Liver (tissue), 9 donors: ENCODE results near the gene PLCB1. TPM values are rescaled to one million over a fixed set of nuclear protein-coding genes. Genes with fewer than 3 reads are reported as not detected.

Experiments
- DNase-seq: peaks from one replicate; pipeline ENCODE4 v3.0.0-alpha.2; 2017; ENCODE audit warnings: low spot score
- H3K27ac ChIP-seq, 2 donors: one replicate each; pipeline ENCODE4 v1.7.0; 2013; ENCODE audit warnings: inconsistent platforms in 2 of 2, low read length in 2 of 2, control low read depth in 1 of 2, low read depth in 1 of 2, mild to moderate bottlenecking in 1 of 2
- H3K27me3 ChIP-seq, 4 donors: one replicate each; pipeline versions ENCODE4 v1.6.1 to v1.7.0; 2013; ENCODE audit warnings: low read length in 3 of 4, inconsistent platforms in 1 of 4, mild to moderate bottlenecking in 1 of 4, moderate library complexity in 1 of 4; ENCODE audit not compliant: control insufficient read depth in 4 of 4, insufficient read depth in 4 of 4
- H3K36me3 ChIP-seq, 4 donors: one replicate each; pipeline versions ENCODE4 v1.6.1 to v1.7.0; 2013; ENCODE audit warnings: low read length in 3 of 4, mild to moderate bottlenecking in 3 of 4, low read depth in 1 of 4, moderate library complexity in 1 of 4; ENCODE audit not compliant: control insufficient read depth in 4 of 4, insufficient read depth in 3 of 4
- H3K4me1 ChIP-seq, 4 donors: one replicate each; pipeline versions ENCODE4 v1.6.1 to v1.7.0; 2013; ENCODE audit warnings: low read length in 3 of 4, mild to moderate bottlenecking in 3 of 4, moderate library complexity in 1 of 4; ENCODE audit not compliant: control insufficient read depth in 4 of 4, insufficient read depth in 4 of 4
- H3K4me3 ChIP-seq, 3 donors: one replicate each; pipeline versions ENCODE4 v1.6.1 to v1.7.0; 2013; ENCODE audit warnings: low read length in 3 of 3, control low read depth in 1 of 3, low read depth in 1 of 3, mild to moderate bottlenecking in 1 of 3
- H3K9ac ChIP-seq, 2 donors: one replicate each; pipeline ENCODE4 v1.7.0; 2013; ENCODE audit warnings: low read length in 2 of 2, mild to moderate bottlenecking in 2 of 2, moderate library complexity in 2 of 2, control low read depth in 1 of 2, low read depth in 1 of 2
- H3K9me3 ChIP-seq, 4 donors: one replicate each; pipeline versions ENCODE4 v1.6.1 to v1.7.0; 2013; ENCODE audit warnings: low read length in 3 of 4; ENCODE audit not compliant: control insufficient read depth in 4 of 4
- EGR1 ChIP-seq, 2 donors: IDR thresholded peaks; 2 replicates each; pipeline ENCODE4 v1.6.1; 2016 to 2018; ENCODE audit warnings: antibody characterized with exemption in 2 of 2, low read depth in 2 of 2
- FOXA1 ChIP-seq: IDR thresholded peaks from 2 replicates; pipeline ENCODE4 v1.6.1; 2016; ENCODE audit warnings: antibody characterized with exemption
- FOXA2 ChIP-seq: IDR thresholded peaks from 2 replicates; pipeline ENCODE4 v1.6.1; 2016; ENCODE audit warnings: antibody characterized with exemption
- GABPA ChIP-seq, 2 donors: IDR thresholded peaks in 1 of 2; conservative IDR thresholded peaks in 1 of 2; 2 replicates each; pipeline ENCODE4 v1.6.1; 2016; ENCODE audit warnings: antibody characterized with exemption in 2 of 2, mild to moderate bottlenecking in 1 of 2, moderate library complexity in 1 of 2
- HNF4A ChIP-seq, 2 donors: conservative IDR thresholded peaks; 2 replicates each; pipeline ENCODE4 v1.6.1; 2016; ENCODE audit warnings: antibody characterized with exemption in 2 of 2, mild to moderate bottlenecking in 2 of 2
- HNF4G ChIP-seq: IDR thresholded peaks from 2 replicates; pipeline ENCODE4 v1.6.1; 2016; ENCODE audit warnings: antibody characterized with exemption
- JUND ChIP-seq, 2 donors: IDR thresholded peaks; 2 replicates each; pipeline ENCODE4 v1.6.1; 2016; ENCODE audit warnings: antibody characterized with exemption in 2 of 2
- NR2F2 ChIP-seq: IDR thresholded peaks from 2 replicates; pipeline ENCODE4 v1.6.1; 2016; ENCODE audit warnings: antibody characterized with exemption
- RAD21 ChIP-seq, 2 donors: IDR thresholded peaks; 2 replicates each; pipeline ENCODE4 v1.6.1; 2016; ENCODE audit warnings: antibody characterized with exemption in 2 of 2, mild to moderate bottlenecking in 2 of 2
- RXRA ChIP-seq, 2 donors: IDR thresholded peaks; 2 replicates each; pipeline ENCODE4 v1.6.1; 2017 to 2018; ENCODE audit warnings: antibody characterized with exemption in 2 of 2, mild to moderate bottlenecking in 1 of 2
- SP1 ChIP-seq: IDR thresholded peaks from 2 replicates; pipeline ENCODE4 v1.6.1; 2018; ENCODE audit warnings: antibody characterized with exemption, mild to moderate bottlenecking
- TAF1 ChIP-seq: conservative IDR thresholded peaks from 2 replicates; pipeline ENCODE4 v1.6.1; 2016; ENCODE audit warnings: antibody characterized with exemption, mild to moderate bottlenecking
- YY1 ChIP-seq: IDR thresholded peaks from 2 replicates; pipeline ENCODE4 v1.6.1; 2016; ENCODE audit warnings: antibody characterized with exemption, mild to moderate bottlenecking
- WGBS: extraction: QIAGEN DNeasy Blood & Tissue Kit; methylation state at CpG from one replicate; pipeline ENCODE4 v1.1.7; 2013; 5-methylcytosine and 5-hydroxymethylcytosine counted together
- polyA plus RNA-seq, 2 donors: library from polyadenylated mRNA; stranded (reverse) in 1 of 2; unstranded in 1 of 2; fragments of 200-250 nt in 1 of 2; fragments of >200 nt in 1 of 2; fragmentation: Nextera tagmentation in 1 of 2; extraction: Ambion mirVana in 1 of 2; gene quantifications; one replicate each; pipeline versions ENCODE4 v1.2.1 to v1.2.3, GENCODE V29; 2013 to 2015
- total RNA-seq, 2 donors: library from RNA; depleted of rRNA; stranded (reverse); fragments of >200 nt; gene quantifications; one replicate each; pipeline ENCODE4 v1.2.3, GENCODE V29; 2014
- TF ChIP-seq, protein P1 (sequence below): fragments of 150-350 bp; IDR thresholded peaks from 2 replicates; pipeline ENCODE4 v1.5.1; 2017; ENCODE audit warnings: improper control_type of control experiment, low read depth, low read length; ENCODE audit not compliant: missing input control
- TF ChIP-seq, protein P2 (sequence below): IDR thresholded peaks from 2 replicates; pipeline ENCODE4 v1.6.1; 2016; ENCODE audit warnings: antibody characterized with exemption, mild to moderate bottlenecking
- TF ChIP-seq, protein P3 (sequence below): IDR thresholded peaks from 2 replicates; pipeline ENCODE4 v1.6.1; 2016; ENCODE audit warnings: antibody characterized with exemption
- TF ChIP-seq, protein P4 (sequence below): IDR thresholded peaks from 2 replicates; pipeline ENCODE4 v1.6.1; 2016; ENCODE audit warnings: antibody characterized with exemption
- TF ChIP-seq, protein P5 (sequence below): IDR thresholded peaks from 2 replicates; pipeline ENCODE4 v1.6.1; 2016; ENCODE audit warnings: antibody characterized with exemption
- donor health status: healthy.
- donor health status: healthy.
- donor health status: healthy.
- donor health status: healthy.
- donor health status: healthy.

PLCB1 gene
- total and polyA plus RNA-seq, 4 donors = 3.7 to 13.5 (median 5.9) TPM

DNA sequence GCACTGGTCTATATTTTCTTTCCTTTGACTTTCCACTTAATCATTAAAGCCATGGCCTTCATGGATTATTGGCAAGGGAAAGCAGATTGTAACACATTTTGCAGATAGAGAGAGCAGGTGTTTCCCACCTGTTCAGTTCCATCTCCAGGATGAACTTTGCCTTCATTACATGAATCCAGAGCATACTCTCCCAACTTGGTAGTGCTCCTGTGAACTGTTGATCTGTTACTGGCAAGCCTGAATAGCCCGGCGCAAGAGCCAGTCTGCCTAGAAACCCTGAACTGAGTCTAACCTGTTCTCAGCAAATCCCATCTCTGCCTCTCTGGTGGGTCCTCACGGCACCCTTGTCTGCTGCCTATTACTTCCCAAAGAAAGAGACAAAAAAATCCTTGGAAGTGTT is 210.3 kb downstream of the PLCB1 start:
- peaks cover 0 to 2% (median under 1%) of the 10 kb centered on the region in 4 donors for H3K4me1 ChIP-seq
- H3K27me3 ChIP-seq = no peaks in the 10 kb centered on the region
- H3K27ac ChIP-seq = no peak overlapping the region
- H3K9ac ChIP-seq = no peak overlapping the region
- 60% methylated on average over 3 of the region's 3 CpGs for WGBS
- no peak for DNase-seq
- no peaks in the 10 kb centered on the region for H3K36me3 ChIP-seq
- H3K9me3 ChIP-seq = no peaks in the 10 kb centered on the region
- H3K4me3 ChIP-seq = no peak overlapping the region
- TF ChIP-seq SP1 = no peak
- TF ChIP-seq, protein P1, sequence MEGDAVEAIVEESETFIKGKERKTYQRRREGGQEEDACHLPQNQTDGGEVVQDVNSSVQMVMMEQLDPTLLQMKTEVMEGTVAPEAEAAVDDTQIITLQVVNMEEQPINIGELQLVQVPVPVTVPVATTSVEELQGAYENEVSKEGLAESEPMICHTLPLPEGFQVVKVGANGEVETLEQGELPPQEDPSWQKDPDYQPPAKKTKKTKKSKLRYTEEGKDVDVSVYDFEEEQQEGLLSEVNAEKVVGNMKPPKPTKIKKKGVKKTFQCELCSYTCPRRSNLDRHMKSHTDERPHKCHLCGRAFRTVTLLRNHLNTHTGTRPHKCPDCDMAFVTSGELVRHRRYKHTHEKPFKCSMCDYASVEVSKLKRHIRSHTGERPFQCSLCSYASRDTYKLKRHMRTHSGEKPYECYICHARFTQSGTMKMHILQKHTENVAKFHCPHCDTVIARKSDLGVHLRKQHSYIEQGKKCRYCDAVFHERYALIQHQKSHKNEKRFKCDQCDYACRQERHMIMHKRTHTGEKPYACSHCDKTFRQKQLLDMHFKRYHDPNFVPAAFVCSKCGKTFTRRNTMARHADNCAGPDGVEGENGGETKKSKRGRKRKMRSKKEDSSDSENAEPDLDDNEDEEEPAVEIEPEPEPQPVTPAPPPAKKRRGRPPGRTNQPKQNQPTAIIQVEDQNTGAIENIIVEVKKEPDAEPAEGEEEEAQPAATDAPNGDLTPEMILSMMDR = no peak
- no peak for TF ChIP-seq GABPA (IDR thresholded peaks at IDR 0.05 in 1 of 2, conservative IDR thresholded peaks at IDR 0.05 in 1 of 2)
- TF ChIP-seq TAF1 = no peak
- TF ChIP-seq JUND (IDR thresholded peaks at IDR 0.05) = no peak
- TF ChIP-seq, protein P2, sequence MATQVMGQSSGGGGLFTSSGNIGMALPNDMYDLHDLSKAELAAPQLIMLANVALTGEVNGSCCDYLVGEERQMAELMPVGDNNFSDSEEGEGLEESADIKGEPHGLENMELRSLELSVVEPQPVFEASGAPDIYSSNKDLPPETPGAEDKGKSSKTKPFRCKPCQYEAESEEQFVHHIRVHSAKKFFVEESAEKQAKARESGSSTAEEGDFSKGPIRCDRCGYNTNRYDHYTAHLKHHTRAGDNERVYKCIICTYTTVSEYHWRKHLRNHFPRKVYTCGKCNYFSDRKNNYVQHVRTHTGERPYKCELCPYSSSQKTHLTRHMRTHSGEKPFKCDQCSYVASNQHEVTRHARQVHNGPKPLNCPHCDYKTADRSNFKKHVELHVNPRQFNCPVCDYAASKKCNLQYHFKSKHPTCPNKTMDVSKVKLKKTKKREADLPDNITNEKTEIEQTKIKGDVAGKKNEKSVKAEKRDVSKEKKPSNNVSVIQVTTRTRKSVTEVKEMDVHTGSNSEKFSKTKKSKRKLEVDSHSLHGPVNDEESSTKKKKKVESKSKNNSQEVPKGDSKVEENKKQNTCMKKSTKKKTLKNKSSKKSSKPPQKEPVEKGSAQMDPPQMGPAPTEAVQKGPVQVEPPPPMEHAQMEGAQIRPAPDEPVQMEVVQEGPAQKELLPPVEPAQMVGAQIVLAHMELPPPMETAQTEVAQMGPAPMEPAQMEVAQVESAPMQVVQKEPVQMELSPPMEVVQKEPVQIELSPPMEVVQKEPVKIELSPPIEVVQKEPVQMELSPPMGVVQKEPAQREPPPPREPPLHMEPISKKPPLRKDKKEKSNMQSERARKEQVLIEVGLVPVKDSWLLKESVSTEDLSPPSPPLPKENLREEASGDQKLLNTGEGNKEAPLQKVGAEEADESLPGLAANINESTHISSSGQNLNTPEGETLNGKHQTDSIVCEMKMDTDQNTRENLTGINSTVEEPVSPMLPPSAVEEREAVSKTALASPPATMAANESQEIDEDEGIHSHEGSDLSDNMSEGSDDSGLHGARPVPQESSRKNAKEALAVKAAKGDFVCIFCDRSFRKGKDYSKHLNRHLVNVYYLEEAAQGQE = no peak
- TF ChIP-seq RAD21 (IDR thresholded peaks at IDR 0.05) = no peak
- no peak for TF ChIP-seq FOXA2
- TF ChIP-seq, protein P3, sequence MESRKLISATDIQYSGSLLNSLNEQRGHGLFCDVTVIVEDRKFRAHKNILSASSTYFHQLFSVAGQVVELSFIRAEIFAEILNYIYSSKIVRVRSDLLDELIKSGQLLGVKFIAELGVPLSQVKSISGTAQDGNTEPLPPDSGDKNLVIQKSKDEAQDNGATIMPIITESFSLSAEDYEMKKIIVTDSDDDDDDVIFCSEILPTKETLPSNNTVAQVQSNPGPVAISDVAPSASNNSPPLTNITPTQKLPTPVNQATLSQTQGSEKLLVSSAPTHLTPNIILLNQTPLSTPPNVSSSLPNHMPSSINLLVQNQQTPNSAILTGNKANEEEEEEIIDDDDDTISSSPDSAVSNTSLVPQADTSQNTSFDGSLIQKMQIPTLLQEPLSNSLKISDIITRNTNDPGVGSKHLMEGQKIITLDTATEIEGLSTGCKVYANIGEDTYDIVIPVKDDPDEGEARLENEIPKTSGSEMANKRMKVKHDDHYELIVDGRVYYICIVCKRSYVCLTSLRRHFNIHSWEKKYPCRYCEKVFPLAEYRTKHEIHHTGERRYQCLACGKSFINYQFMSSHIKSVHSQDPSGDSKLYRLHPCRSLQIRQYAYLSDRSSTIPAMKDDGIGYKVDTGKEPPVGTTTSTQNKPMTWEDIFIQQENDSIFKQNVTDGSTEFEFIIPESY = no peak
- TF ChIP-seq HNF4A (conservative IDR thresholded peaks at IDR 0.05) = peak; percentile 41 to 62
- TF ChIP-seq, protein P4, sequence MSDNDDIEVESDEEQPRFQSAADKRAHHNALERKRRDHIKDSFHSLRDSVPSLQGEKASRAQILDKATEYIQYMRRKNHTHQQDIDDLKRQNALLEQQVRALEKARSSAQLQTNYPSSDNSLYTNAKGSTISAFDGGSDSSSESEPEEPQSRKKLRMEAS = peak; percentile 17
- no peak for TF ChIP-seq FOXA1
- no peak for TF ChIP-seq NR2F2
- no peak for TF ChIP-seq HNF4G
- peak in 1 of 2 donors; percentile 64 for TF ChIP-seq RXRA (IDR thresholded peaks at IDR 0.05)
- TF ChIP-seq YY1 = no peak
- no peak for TF ChIP-seq EGR1 (IDR thresholded peaks at IDR 0.05; ENCODE audit: low read depth in 2 of 2)
- TF ChIP-seq, protein P5, sequence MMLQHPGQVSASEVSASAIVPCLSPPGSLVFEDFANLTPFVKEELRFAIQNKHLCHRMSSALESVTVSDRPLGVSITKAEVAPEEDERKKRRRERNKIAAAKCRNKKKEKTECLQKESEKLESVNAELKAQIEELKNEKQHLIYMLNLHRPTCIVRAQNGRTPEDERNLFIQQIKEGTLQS = no peak
